HG03469 (cell line): ENCODE data around the gene NFIC.

Source experiments
- ATAC-seq: cut with Tn5 transposase; IDR thresholded peaks from one replicate; pipeline ENCODE4 v1.9.1; 2021; ENCODE audit warnings: mild to moderate bottlenecking, moderate library complexity, moderate number of reproducible peaks; ENCODE audit not compliant: unreplicated experiment

The NFIC gene

DNA sequence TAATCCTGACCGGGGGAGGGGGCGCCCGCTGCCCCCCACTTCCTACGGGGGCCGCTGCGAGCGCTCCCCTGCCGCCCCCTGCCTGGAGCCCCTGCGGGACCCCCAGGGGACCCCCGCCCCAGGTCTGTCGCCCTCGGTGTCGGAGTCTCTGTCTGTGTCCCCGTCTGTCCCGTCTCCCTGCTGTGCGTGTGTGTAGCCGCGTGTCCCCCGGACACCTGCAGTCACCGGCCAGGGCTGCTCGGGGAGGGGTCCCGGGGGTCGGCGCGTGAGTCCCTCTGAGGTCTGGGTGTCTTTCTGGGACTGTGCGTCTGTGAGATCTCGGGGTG lies 7.7 kb upstream of the NFIC start:
- no peak for ATAC-seq

DNA sequence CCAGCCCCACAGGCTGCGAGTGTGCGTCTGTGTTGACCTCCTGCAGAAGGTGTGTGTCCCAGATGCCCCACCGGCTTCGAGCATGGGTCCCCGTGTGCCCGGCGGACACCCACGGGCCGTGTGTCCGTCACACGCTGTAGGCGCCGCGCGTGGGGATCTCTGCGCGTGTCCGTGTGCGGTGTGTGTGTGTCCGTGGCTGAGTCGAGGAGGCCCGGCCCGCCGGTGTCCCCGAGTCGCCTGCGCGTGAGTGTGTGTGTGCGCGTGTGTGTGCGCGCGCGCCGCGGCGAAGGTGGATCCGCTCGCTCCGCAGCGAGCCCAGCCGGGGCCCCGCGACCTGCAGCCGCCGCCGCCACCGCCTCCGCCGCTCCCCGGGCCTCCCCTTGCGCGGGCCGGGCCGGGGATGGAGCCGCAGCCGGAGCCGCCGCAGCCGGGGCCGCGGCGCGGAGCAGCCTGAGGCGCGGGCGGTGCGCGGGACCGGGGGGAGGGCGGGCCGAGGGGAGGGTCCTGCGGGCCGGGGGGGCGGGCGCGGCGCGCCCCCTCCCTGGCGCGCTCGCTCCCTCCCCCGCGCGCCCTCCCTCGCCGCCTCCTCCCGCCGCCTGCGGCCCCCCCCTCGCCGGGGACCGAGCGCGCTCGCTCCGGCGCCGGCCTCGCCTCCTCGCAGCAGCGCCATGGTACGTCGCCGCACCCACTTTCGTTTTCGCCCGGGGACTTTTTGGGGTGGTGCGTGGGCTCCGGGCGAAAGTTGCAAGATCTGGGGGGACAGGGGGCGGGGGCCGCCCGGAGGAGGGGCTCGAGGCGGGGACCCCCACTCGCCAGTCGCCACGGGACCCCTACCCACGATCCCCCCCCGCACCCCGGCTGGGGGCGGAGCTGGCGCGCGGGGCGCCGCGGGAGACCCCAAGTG lies 7.1 kb upstream of the NFIC start:
- no peak for ATAC-seq

- ATAC-seq, result no peak
Measured at GRCh38 chr19:3359919-3360420, 6.4 kb upstream of the NFIC start.

- ATAC-seq, result no peak
Measured at GRCh38 chr19:3360421-3361383, 5.7 kb upstream of the NFIC start.

DNA sequence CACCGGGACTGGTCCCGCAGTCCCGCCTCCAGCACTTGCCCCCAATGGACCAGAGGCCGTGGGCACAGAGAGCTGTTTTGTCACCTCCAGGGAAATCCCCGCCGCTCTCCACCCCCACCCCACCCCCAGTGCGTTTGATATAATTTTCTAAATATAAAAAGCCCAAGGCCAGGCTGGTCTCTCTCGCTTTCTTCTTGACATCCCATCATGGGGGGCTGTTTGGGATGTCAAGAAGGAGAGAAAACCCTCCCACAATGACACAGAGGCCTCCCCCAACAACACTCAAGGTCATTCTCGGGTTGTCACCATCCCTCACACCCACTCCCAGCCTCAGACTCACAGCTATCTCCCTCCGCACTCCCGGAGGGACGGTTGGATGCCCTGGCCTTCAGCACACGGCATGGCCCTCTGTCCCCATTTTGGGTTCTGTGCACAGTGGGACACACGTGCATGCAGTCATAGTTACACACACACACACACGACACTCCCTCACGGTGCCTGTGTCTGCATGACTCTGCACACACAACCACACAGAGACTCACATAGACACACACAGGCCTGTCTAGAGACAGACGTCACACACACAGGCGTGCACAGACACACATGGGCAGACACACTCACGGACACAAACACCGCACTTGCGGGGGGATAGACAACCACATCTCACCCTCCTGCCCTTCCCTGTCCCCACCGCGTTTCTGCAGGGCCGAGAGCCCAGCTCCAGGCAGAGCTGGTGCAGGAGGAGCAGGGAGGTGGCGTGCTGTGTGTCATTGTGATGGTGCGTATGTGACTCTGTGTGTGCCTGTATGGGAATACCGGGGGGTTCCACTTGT lies 4.8 kb upstream of the NFIC start:
- no peak for ATAC-seq

- ATAC-seq, result no peak
Measured at GRCh38 chr19:3362217-3362906, 4.0 kb upstream of the NFIC start.

- ATAC-seq, result no peak
Measured at GRCh38 chr19:3363841-3364500, 2.4 kb upstream of the NFIC start.

DNA sequence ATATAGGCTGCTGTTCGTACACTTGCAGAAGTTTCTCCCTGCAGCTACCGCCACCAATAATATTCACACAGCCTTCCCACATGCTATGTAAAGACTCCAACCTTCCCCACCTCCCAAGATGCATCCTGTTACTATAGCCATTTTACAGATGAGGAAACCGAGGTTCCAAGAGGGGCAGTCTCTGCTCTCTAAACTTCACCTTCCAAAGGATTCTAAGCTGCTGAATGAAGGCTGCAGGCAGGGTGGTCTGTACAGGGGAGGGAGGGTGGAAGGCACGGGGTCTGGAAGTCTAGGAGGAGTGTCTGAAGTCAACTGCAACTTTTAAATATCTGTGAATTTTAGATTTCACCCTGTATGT lies 1.9 kb upstream of the NFIC start:
- no peak for ATAC-seq

DNA sequence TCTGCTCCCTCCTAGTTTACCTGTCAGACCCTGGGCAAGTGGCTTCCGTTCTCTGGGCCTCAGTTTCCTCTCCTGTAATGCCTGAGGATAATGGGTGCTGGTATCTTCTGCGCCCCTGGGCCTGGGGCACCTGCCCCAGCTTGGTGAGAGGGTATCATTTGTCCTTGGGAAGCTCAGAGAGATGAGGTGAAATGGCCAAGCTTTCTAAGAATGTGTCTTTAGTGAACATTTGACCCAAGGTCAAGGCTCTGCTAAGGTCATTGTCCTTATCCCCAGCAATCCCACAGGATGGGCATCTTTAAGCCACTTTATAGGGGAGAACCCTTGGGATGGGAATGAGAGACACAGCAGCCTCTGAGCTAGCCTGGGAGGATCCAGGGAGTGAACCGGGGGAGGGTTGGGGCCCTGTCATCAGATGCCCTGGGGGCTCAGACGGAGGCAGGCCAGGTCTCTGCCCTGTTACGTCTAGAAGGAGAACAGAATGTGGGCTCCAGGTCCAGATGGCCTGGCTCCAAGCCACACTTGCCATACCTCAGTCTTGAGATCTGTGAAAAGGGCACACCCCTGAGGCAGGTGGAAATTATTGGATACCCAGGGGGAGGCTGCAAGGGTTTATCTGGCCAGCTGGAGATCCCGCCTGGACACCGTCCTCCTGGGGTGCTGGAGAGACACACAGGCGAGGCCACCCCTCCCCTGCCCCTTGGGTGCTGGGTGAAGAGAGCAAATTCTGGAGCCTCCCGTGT lies 1.1 kb upstream of the NFIC start:
- no peak for ATAC-seq

DNA sequence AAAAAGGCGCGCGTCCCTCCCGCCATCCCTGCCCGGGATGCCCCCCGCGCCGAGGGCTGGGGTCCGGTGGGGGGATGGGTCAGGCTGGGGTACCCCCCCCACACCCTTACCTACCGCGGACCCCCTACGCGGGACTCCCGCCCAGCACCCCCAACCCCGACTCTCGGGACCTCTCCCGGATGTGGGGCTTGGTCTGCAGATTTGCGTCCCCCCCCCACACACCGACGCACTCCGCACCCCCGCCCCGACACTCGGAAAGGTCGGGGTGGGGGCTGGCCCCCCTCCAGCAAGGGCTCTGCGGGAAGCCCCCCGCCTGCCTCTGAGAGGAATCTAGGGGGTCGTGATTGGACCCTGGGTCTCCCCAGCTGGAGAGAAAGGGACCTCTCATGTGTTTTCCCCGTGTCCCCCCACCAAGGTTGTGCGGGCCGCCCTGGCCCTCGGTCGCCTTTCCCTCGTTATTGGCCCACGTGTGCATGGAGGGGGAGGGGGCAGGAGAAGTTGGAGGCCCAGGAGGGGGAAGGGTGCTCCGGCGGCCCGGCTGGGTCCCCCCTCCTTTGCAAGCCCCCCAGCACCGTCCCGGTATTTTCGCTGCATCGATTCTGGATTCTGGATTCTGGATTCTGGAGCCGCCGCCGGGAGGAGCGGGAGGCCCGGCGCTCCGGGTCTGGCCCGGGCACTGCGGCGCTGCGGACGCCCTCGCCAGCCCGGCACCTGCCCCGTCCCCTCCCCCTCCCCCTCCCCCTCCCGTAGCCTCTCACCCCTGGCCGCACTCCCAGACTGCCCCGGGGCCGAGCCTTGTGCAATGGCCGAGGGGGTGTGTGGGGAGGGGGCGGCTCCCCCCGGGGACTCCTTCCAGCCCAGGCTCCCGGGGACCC lies 607 bp downstream of the NFIC start:
- ATAC-seq, result no peak

DNA sequence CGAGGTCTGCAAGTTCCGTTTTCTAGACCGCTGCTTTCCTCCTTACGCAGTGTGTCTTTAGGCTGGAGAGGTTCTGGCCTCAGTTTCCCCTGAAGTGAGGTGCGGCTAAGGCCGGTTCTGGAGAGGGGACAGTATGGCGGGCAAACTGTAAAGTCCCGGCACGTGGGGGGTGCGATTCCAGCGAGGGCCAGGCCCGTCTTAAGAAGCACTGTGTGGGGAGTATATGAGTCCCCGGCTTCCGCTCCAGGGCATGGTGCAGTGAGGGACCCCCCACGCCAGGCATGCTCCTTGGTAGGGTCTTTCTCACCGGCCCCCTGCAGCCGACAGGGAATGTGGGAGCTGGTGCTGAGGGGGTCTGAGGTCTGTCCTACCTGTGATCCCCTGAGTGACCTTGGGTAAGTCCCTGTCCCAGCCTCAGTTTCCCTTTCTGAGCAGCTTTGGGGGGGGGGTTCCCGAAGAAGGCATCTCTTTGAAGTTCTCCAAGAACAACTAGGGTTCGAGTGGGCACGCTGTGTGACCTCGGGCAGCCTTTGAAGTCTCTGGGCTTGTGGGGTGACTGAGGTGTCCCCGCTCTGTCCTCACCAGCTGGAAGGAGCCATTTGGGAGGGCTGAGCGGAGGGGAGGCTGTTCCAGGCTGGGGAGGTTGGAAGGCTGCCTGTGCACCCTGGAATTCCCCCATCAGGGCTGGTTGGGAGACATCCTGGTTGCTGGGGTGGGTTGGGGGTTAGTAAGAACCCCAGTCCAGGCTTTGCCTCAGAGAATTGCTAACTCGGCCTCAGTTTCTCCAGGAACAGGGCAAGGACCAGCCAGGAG lies 1.5 kb downstream of the NFIC start:
- ATAC-seq, result no peak

GRCh38 chr19:3368441-3368795 lies 2.0 kb downstream of the NFIC start:
- ATAC-seq, result no peak

- ATAC-seq, result no peak
Measured at GRCh38 chr19:3368848-3369336, 2.5 kb downstream of the NFIC start.

- ATAC-seq, result no peak
Measured at GRCh38 chr19:3369337-3370213, 3.2 kb downstream of the NFIC start.

GRCh38 chr19:3370214-3370720 lies 3.9 kb downstream of the NFIC start:
- no peak for ATAC-seq
